ENCODE measurements around the gene UQCC5. TPM values are rescaled to one million over a fixed set of nuclear protein-coding genes. Genes with fewer than 3 reads are reported as not detected.

UQCC5 gene
- total and polyA plus RNA-seq, 4 donors = 4.5 to 14.0 (median 8.1) TPM

- H3K36me3 ChIP-seq (ENCODE audit: control insufficient read depth in 1 of 2, insufficient read depth in 2 of 2, low read length in 1 of 2) = no peaks in the 10 kb centered on the region
- no peaks in the 10 kb centered on the region for H3K27me3 ChIP-seq (ENCODE audit: control insufficient read depth in 1 of 2, insufficient read depth in 2 of 2, low read length in 1 of 2)
- no peaks in the 10 kb centered on the region for H3K9me3 ChIP-seq (ENCODE audit: control insufficient read depth, low read length)
- ATAC-seq (ENCODE audit: low FRiP score) (no peak), DNase-seq (no peak)
- no peak overlapping the region for H3K4me3 ChIP-seq (ENCODE audit: low read length in 2 of 2)
- 93 to 94% methylated on average over 11 of the region's 11 CpGs for WGBS, 2 donors
- intact Hi-C loops (cut with DNase I) = no loop called here
- no peaks in the 10 kb centered on the region for H3K4me1 ChIP-seq (ENCODE audit: control insufficient read depth in 1 of 2, insufficient read depth in 2 of 2, low read length in 2 of 2)
- H3K27ac ChIP-seq (ENCODE audit: low read depth in 1 of 2, low read length in 2 of 2) = no peak overlapping the region
These were observed 33.5 kb upstream of the UQCC5 start for GRCh38 chr3:52502808-52503350.

DNA sequence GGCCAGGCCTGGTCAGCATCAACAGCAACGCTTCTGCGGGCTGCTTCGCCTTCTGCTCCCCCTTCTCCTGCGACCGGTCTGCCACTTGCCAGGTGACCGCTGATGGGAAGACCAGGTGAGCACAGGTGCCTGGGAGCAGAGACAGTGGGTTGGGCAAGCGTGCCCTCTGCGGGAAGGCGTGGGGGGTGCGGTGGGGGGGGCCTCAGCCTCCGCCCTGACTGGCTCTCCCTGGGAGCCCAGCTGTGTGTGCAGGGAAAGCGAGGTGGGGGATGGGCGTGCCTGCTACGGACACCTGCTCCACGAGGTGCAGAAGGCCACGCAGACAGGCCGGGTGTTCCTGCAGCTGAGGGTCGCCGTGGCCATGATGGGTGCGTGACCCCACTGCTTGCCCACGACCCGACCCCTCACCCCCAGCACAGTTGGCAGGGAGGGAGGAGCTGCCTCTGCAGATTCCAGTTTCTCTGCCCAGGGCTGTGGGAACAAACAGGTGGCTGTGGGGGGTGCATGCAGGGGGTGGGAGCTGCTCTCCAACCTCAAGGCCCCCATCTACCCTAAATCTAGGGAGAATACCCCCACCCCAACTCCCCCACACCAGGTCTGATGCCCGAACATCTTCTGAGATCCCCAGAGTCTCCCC is 32.5 kb upstream of the UQCC5 start:
- no peaks in the 10 kb centered on the region for H3K4me1 ChIP-seq (ENCODE audit: control insufficient read depth in 1 of 2, insufficient read depth in 2 of 2, low read length in 2 of 2)
- ATAC-seq (ENCODE audit: low FRiP score) = no peak
- H3K27ac ChIP-seq (ENCODE audit: low read depth in 1 of 2, low read length in 2 of 2) = no peak overlapping the region
- no peaks in the 10 kb centered on the region for H3K36me3 ChIP-seq (ENCODE audit: control insufficient read depth in 1 of 2, insufficient read depth in 2 of 2, low read length in 1 of 2)
- no peak overlapping the region for H3K4me3 ChIP-seq (ENCODE audit: low read length in 2 of 2)
- no peaks in the 10 kb centered on the region for H3K27me3 ChIP-seq (ENCODE audit: control insufficient read depth in 1 of 2, insufficient read depth in 2 of 2, low read length in 1 of 2)
- no peak for DNase-seq
- intact Hi-C loops (cut with DNase I) = no loop called here
- 70 to 71% methylated on average over 19 to 23 of the region's 23 CpGs for WGBS, 2 donors
- no peaks in the 10 kb centered on the region for H3K9me3 ChIP-seq (ENCODE audit: control insufficient read depth, low read length)

GRCh38 chr3:52504977-52505376 is 31.4 kb upstream of the UQCC5 start:
- H3K27ac ChIP-seq (ENCODE audit: low read depth in 1 of 2, low read length in 2 of 2) = no peak overlapping the region
- DNase-seq (no peak), ATAC-seq (ENCODE audit: low FRiP score) (no peak)
- intact Hi-C loops (cut with DNase I) = no loop called here
- WGBS, 2 donors = 82 to 84% methylated on average over 10 of the region's 10 CpGs
- no peaks in the 10 kb centered on the region for H3K27me3 ChIP-seq (ENCODE audit: control insufficient read depth in 1 of 2, insufficient read depth in 2 of 2, low read length in 1 of 2)
- H3K9me3 ChIP-seq (ENCODE audit: control insufficient read depth, low read length) = no peaks in the 10 kb centered on the region
- no peaks in the 10 kb centered on the region for H3K4me1 ChIP-seq (ENCODE audit: control insufficient read depth in 1 of 2, insufficient read depth in 2 of 2, low read length in 2 of 2)
- H3K4me3 ChIP-seq (ENCODE audit: low read length in 2 of 2) = no peak overlapping the region
- H3K36me3 ChIP-seq (ENCODE audit: control insufficient read depth in 1 of 2, insufficient read depth in 2 of 2, low read length in 1 of 2) = no peaks in the 10 kb centered on the region

DNA sequence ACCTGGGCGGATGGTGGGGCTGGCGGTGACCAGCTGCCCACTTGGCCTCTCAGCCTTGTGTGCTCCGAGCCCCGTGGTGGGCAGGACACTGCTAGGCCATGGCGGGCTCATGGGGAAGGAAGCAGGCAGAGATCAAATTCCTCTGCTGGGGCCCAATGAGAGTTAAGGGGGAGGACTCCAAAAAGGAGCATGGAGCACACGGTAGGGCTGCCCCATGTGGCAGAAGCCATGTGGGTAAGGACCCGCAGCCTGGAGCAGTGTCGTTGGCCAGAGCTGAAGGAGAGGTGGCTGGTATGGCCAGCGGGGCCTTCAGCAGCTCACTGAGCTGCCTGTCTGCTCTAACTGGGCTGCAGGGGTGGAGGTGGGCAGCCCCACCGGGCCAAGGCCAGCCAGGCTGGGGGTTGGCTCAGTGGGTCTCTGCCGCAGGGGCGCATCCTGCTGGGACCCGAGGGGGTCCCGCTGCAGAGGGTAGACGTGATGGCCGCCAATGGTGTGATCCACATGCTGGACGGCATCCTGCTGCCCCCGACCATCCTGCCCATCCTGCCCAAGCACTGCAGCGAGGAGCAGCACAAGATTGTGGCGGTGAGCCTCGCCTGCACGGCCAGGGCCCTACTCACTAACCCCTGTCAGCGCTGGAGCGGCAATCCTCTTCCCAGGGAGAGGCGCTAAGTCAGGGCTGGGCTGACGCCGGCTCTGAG is 30.0 kb upstream of the UQCC5 start:
- WGBS, 2 donors = 84 to 87% methylated on average over 27 of the region's 27 CpGs
- H3K27ac ChIP-seq (ENCODE audit: low read depth in 1 of 2, low read length in 2 of 2) = no peak overlapping the region
- intact Hi-C loops (cut with DNase I) = no loop called here
- no peaks in the 10 kb centered on the region for H3K4me1 ChIP-seq (ENCODE audit: control insufficient read depth in 1 of 2, insufficient read depth in 2 of 2, low read length in 2 of 2)
- no peaks in the 10 kb centered on the region for H3K36me3 ChIP-seq (ENCODE audit: control insufficient read depth in 1 of 2, insufficient read depth in 2 of 2, low read length in 1 of 2)
- ATAC-seq (ENCODE audit: low FRiP score) (no peak), DNase-seq (no peak)
- no peak overlapping the region for H3K4me3 ChIP-seq (ENCODE audit: low read length in 2 of 2)
- H3K9me3 ChIP-seq (ENCODE audit: control insufficient read depth, low read length) = no peaks in the 10 kb centered on the region
- H3K27me3 ChIP-seq (ENCODE audit: control insufficient read depth in 1 of 2, insufficient read depth in 2 of 2, low read length in 1 of 2) = no peaks in the 10 kb centered on the region

- H3K4me1 ChIP-seq (ENCODE audit: control insufficient read depth in 1 of 2, insufficient read depth in 2 of 2, low read length in 2 of 2) = no peaks in the 10 kb centered on the region
- H3K27ac ChIP-seq (ENCODE audit: low read depth in 1 of 2, low read length in 2 of 2) = no peak overlapping the region
- H3K27me3 ChIP-seq (ENCODE audit: control insufficient read depth in 1 of 2, insufficient read depth in 2 of 2, low read length in 1 of 2) = no peaks in the 10 kb centered on the region
- no peaks in the 10 kb centered on the region for H3K9me3 ChIP-seq (ENCODE audit: control insufficient read depth, low read length)
- intact Hi-C loops (cut with DNase I) = no loop called here
- DNase-seq = no peak
- H3K4me3 ChIP-seq (ENCODE audit: low read length in 2 of 2) = no peak overlapping the region
- no peaks in the 10 kb centered on the region for H3K36me3 ChIP-seq (ENCODE audit: control insufficient read depth in 1 of 2, insufficient read depth in 2 of 2, low read length in 1 of 2)
- no peak for ATAC-seq (ENCODE audit: low FRiP score)
- 77 to 87% methylated on average over 5 of the region's 5 CpGs for WGBS, 2 donors
These were observed 29.0 kb upstream of the UQCC5 start for GRCh38 chr3:52507359-52507758.

DNA sequence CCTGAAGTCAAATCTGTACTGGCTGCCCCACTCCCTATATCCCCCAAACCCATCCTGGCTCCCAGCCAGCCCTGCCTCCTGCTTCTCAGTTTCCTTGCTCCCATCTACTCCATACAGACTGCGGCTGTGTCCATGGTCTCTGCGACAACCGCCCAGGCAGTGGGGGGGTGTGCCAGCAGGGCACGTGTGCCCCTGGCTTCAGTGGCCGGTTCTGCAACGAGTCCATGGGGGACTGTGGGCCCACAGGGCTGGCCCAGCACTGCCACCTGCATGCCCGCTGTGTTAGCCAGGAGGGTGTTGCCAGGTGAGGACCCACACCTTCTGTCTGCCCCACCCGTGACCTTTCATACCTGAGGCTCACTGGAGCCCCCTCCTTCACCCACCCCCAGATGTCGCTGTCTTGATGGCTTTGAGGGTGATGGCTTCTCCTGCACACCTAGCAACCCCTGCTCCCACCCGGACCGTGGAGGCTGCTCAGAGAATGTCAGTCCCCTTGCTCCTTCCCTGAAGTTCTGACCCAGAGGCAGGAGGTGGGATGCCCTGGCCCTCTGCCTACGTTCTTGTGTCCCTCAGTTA is 26.6 kb upstream of the UQCC5 start:
- no peak overlapping the region for H3K27ac ChIP-seq (ENCODE audit: low read depth in 1 of 2, low read length in 2 of 2)
- WGBS, 2 donors = 67 to 68% methylated on average over 12 of the region's 12 CpGs
- no peak overlapping the region for H3K4me3 ChIP-seq (ENCODE audit: low read length in 2 of 2)
- intact Hi-C loops (cut with DNase I) = no loop called here
- H3K27me3 ChIP-seq (ENCODE audit: control insufficient read depth in 1 of 2, insufficient read depth in 2 of 2, low read length in 1 of 2) = no peaks in the 10 kb centered on the region
- no peaks in the 10 kb centered on the region for H3K9me3 ChIP-seq (ENCODE audit: control insufficient read depth, low read length)
- DNase-seq (no peak), ATAC-seq (ENCODE audit: low FRiP score) (no peak)
- H3K36me3 ChIP-seq (ENCODE audit: control insufficient read depth in 1 of 2, insufficient read depth in 2 of 2, low read length in 1 of 2) = no peaks in the 10 kb centered on the region
- H3K4me1 ChIP-seq (ENCODE audit: control insufficient read depth in 1 of 2, insufficient read depth in 2 of 2, low read length in 2 of 2) = no peaks in the 10 kb centered on the region

DNA sequence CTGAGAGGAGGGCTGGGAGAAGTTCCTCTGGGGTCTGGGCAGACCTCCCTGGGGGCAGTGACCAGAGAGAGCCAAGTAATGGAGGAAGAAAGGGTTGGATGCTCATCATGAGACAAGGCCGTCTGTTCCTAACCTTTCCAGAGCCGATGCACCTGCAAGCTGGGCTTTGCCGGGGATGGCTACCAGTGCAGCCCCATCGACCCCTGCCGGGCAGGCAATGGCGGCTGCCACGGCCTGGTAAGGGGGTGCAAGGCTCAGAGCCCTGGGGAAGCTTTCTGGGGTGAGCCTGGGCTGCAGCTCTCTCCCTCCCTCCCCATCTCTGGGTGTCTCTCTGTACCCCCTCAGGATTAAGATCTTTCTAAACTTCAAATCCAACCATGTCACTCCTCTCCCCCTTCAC is 24.9 kb upstream of the UQCC5 start:
- no peaks in the 10 kb centered on the region for H3K9me3 ChIP-seq (ENCODE audit: control insufficient read depth, low read length)
- no peak overlapping the region for H3K4me3 ChIP-seq (ENCODE audit: low read length in 2 of 2)
- no peaks in the 10 kb centered on the region for H3K36me3 ChIP-seq (ENCODE audit: control insufficient read depth in 1 of 2, insufficient read depth in 2 of 2, low read length in 1 of 2)
- 85 to 88% methylated on average over 7 of the region's 7 CpGs for WGBS, 2 donors
- ATAC-seq (ENCODE audit: low FRiP score) = no peak
- no peak overlapping the region for H3K27ac ChIP-seq (ENCODE audit: low read depth in 1 of 2, low read length in 2 of 2)
- no peaks in the 10 kb centered on the region for H3K4me1 ChIP-seq (ENCODE audit: control insufficient read depth in 1 of 2, insufficient read depth in 2 of 2, low read length in 2 of 2)
- no peak for DNase-seq
- H3K27me3 ChIP-seq (ENCODE audit: control insufficient read depth in 1 of 2, insufficient read depth in 2 of 2, low read length in 1 of 2) = no peaks in the 10 kb centered on the region
- intact Hi-C loops (cut with DNase I) = no loop called here

GRCh38 chr3:52512105-52512504 is 24.3 kb upstream of the UQCC5 start:
- ATAC-seq (ENCODE audit: low FRiP score) (no peak), DNase-seq (no peak)
- Histone ChIP-seq H3K4me1 (ENCODE audit: control insufficient read depth in 1 of 2, insufficient read depth in 2 of 2, low read length in 2 of 2) (no peaks in the 10 kb centered on the region), H3K27ac (ENCODE audit: low read depth in 1 of 2, low read length in 2 of 2) (no peak overlapping the region), H3K27me3 (ENCODE audit: control insufficient read depth in 1 of 2, insufficient read depth in 2 of 2, low read length in 1 of 2) (no peaks in the 10 kb centered on the region), H3K36me3 (ENCODE audit: control insufficient read depth in 1 of 2, insufficient read depth in 2 of 2, low read length in 1 of 2) (no peaks in the 10 kb centered on the region), H3K4me3 (ENCODE audit: low read length in 2 of 2) (no peak overlapping the region), H3K9me3 (ENCODE audit: control insufficient read depth, low read length) (no peaks in the 10 kb centered on the region)
- 62 to 66% methylated on average over 8 of the region's 8 CpGs for WGBS, 2 donors
- intact Hi-C loops (cut with DNase I) = no loop called here

GRCh38 chr3:52512727-52513126 is 23.7 kb upstream of the UQCC5 start:
- WGBS, 2 donors = 77 to 78% methylated on average over 17 of the region's 17 CpGs
- Histone ChIP-seq H3K27me3 (ENCODE audit: control insufficient read depth in 1 of 2, insufficient read depth in 2 of 2, low read length in 1 of 2) (no peaks in the 10 kb centered on the region), H3K9me3 (ENCODE audit: control insufficient read depth, low read length) (no peaks in the 10 kb centered on the region), H3K36me3 (ENCODE audit: control insufficient read depth in 1 of 2, insufficient read depth in 2 of 2, low read length in 1 of 2) (no peaks in the 10 kb centered on the region), H3K4me3 (ENCODE audit: low read length in 2 of 2) (no peak overlapping the region), H3K4me1 (ENCODE audit: control insufficient read depth in 1 of 2, insufficient read depth in 2 of 2, low read length in 2 of 2) (no peaks in the 10 kb centered on the region), H3K27ac (ENCODE audit: low read depth in 1 of 2, low read length in 2 of 2) (no peak overlapping the region)
- DNase-seq = no peak
- ATAC-seq (ENCODE audit: low FRiP score) = no peak
- intact Hi-C loops (cut with DNase I) = no loop called here
